ENCODE measurements around the gene DCTN2.
"Not testable (repeated sequence)": the region's sequence is repeated elsewhere in the genome, so short reads cannot be mapped to it uniquely, and the experiment has no call there.

Gene DCTN2

DNA sequence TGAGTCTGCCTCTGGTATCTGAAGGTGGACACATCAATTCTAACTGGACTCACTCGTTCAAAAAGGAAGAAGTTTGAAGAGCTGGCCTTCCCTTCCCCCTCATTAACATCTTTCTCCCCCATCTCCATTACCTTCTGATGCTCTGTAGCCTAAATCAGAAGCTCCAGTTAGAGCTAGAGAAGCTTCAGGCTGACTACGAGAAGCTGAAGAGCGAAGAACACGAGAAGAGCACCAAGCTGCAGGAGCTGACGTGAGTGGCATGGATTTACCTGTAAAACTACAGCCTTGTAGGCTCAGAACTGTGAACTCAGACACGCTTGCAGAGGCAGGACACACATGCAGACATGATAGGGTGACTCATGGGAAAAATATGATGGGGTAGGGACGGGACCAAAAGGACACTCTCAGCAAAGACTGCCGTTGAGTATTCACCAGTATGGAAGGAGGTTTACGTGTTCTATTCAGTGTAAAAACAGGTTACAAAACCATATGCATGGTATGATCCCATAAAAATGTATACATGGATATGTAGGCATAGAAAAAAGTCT lies 29.7 kb upstream of the DCTN2 start:
- no peak for DNase-seq (ENCODE audit: low read depth in 2 of 2)

DNA sequence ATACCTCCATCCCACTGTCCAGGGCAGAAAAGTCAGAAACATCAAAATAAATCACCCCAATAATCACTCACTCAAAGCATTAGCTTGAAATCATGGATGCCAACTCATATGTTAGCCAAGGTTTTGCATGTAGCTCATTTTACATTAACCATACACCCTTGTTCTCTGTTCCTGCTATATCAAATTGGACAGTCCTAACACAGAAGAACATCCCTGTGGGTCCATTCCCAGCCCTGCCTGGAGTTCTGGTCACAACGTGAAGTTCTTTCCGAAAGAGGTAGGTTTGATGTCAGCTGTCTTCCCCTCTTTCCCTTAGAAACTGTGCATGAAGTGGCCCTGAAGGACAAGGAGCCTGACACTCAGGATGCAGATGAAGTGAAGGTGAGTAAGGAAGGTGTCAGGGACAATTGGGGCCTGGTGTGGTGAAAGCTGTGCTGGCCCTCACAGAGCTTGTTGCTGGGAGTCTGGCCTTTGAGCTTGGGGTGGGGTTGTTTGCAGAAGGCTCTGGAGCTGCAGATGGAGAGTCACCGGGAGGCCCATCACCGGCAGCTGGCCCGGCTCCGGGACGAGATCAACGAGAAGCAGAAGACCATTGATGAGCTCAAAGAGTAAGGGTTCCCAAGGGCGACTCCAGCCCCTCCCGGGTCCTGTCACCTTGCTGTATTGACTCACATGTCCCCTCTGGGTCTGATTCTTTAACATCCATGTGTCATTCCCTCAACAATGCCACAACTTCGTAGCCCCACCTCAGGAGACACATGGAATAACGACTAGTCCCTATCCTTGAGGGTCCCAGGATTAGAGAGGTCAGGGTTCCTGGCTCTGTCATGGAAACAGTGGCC lies 29.0 kb upstream of the DCTN2 start:
- DNase-seq (ENCODE audit: low read depth in 2 of 2), result no peak

DNA sequence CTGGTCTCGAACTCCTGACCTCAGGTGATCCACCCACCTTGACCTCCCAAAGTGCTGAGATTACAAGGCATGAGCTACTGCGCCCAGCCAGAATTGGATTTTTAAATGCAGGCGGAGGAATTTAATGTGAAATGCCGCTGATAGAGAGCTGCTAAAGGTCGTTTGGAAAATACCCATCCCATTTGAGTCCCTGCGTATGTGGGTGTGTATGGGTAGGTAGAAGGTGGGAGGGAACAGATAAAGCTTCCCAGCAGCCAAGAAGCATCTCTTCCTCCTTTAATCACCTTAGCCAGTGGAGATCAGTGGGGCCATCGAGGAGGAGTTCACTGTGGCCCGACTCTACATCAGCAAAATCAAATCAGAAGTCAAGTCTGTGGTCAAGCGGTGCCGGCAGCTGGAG lies 27.8 kb upstream of the DCTN2 start:
- DNase-seq (ENCODE audit: low read depth in 2 of 2), result no peak

DNA sequence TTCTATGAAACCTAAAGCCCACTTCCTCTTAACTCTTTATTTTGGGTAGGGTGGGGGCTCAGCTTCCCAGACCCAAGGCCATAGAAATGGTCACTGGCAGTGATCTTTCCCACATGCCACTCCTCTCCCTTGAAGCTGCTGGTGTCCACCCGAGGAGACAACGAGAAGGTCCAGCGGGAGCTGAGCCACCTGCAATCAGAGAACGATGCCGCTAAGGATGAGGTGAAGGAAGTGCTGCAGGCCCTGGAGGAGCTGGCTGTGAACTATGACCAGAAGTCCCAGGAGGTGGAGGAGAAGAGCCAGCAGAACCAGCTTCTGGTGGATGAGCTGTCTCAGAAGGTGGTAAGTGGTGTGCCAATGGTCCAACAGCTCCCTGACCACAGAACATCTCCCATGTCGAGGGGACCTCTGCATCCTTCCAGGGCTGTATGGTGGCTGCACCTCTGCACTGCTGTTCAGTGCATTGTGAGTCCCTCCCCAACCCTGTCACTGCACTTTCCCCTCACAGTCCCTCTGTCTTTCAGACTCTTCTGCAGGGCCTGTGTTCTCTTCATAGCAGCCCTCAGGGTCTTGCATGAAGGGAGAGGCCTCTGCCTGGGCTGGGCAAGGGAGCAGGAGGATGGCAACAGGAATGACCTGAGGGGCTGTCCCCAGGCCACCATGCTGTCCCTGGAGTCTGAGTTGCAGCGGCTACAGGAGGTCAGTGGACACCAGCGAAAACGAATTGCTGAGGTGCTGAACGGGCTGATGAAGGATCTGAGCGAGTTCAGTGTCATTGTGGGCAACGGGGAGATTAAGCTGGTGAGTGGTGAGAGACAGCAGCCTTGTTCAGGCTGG lies 25.2 kb upstream of the DCTN2 start:
- DNase-seq (ENCODE audit: low read depth in 2 of 2), result no peak

DNA sequence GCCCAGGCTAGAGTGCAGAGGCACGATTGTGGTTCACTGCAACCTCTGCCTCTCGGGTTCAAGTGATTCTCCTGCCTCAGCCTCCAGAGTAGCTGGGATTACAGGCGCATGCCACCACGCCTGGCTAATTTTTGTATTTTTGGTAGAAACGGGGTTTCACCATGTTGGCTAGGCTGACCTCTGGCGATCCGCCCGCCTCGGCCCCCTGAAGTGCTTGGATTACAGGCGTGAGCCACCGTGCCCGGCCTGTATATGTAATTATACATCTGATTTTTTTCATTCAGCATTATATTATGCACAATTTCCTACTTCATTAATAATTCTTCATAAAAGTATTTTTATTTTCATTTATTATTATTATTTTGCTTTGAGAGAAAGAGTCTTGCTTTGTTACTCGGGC lies 23.4 kb upstream of the DCTN2 start:
- DNase-seq (ENCODE audit: low read depth in 2 of 2), result not testable (repeated sequence)

DNA sequence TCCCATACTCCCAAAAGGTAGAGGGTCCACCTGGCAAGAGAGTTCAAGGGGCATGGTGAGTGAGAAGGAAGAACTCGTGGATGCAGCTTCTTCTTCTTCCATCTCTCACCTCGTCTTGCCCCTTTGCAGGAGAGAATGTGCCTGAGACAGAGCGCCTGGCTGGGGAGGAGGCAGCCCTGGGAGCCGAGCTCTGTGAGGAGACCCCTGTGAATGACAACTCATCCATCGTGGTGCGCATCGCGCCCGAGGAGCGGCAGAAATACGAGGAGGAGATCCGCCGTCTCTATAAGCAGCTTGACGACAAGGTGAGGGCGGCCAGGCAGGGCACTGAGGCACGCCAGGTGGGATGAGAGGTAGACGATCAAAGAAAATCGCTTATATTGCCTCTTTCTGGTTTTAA lies 22.9 kb upstream of the DCTN2 start:
- DNase-seq (ENCODE audit: low read depth in 2 of 2), result no peak

DNA sequence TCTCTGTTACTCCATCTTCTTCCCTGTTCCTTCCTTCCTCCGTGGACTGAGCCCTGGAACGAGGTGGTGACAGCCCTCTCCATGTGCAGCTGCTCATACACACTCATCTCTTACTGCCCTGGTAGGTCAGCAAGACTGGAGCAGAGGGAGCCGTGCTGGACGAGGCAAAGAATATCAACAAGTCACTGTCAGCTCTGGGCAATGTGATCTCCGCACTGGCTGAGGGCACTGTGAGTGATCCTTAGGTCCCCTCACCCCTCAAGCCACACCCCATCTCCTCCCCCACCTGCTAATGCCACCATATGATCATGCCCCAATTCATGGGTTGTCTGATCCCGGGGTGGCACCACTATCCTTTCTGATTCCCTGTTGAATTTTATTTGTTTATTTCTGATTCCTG lies 21.8 kb upstream of the DCTN2 start:
- DNase-seq (ENCODE audit: low read depth in 2 of 2), result no peak

DNA sequence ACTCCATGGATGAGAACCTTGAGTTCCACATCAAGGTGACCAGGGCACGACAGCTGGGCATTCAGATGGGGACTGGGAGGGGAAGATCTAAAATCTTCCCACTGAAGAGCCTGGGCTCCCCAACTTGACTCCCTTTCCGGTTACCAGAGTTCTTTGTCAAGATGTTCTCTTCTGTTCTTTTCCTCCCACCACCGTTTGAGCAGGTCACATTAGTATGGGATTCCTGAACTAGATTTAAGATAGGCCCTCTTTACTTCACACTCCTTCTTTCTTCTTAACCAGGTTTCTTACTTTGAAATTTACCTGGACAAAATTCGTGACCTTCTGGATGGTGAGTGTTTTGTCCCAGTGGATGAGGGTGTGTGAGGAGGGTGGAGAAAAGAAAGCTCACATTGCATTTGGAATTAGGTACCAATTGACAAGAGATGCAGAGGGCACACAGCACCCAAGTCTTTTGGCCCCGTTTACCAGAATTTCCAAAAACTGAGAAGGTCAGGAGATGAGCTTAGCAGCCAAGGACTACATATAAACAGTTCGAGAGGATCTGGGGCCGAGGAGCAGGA lies 17.3 kb upstream of the DCTN2 start:
- no peak for DNase-seq (ENCODE audit: low read depth in 2 of 2)

DNA sequence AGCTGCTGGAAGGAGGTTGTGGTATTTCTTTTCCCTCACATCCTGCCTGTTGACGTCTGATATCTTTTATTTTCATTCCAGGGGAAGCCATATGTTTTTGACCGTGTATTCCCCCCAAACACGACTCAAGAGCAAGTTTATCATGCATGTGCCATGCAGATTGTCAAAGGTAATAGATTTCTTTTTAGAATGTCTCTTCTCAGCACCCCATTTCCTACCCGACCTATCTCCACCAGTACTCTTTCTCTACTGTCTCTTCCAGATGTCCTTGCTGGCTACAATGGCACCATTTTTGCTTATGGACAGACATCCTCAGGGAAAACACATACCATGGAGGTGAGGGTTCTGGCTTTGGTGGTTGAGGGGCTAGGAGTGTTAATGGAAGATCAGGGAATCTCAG lies 16.4 kb upstream of the DCTN2 start:
- DNase-seq (ENCODE audit: low read depth in 2 of 2), result no peak

DNA sequence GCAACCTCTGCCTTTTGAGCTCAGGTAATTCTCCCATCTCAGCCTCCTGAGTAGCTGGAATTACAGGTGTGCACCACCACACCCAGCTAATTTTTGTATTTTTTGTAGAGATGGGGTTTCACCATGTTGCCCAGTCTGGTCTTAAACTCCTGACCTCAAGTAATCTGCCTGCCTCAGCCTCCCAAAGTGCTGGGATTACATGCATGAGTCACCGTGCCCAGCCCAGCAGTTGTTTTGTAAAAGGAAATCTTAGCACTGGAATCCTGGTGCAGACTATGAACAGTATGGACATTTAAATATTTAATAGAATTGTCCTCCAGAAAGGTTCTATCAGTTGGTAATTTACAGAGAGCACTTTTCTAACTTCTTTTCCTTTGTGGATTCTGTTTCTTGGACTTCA lies 14.1 kb upstream of the DCTN2 start:
- DNase-seq (ENCODE audit: low read depth in 2 of 2), result not testable (repeated sequence)

DNA sequence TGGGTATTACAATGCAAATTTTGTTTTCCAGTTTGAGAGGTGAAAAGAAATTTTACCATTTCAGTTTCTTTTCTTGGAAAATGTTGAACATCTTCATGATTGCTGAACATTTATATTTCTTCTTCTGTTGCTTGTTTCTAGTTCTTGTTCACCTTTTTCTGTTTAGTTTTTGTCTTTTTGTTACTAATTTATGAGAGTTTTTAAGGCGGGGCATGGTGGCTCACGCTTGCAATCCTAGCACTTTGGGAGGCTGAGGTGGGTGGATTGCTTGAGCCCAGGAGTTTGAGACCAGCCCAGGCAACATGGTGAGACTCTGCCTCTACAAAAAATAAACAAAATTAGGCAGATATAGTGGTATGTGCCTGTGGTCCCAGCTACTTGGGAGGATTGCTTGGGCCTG lies 13.5 kb upstream of the DCTN2 start:
- no peak for DNase-seq (ENCODE audit: low read depth in 2 of 2)

DNA sequence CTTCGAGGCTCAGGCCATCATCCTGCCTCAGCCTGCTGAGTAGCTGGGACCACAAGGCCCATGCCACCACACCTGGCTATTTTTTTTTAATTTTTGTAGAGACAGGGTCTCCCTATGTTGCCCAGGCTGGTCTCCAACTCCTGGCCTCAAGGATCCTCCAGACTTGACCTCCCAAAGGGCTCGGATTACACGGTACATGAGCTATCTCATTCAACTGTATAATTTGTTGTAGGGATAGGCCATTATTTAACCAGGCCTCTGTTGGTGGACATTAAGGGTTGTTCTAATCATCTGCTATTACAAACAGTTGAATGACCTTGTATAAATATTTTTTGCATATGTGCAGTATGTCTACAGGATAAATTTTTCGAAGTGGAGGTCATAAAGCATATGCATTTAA lies 11.9 kb upstream of the DCTN2 start:
- no peak for DNase-seq (ENCODE audit: low read depth in 2 of 2)

DNA sequence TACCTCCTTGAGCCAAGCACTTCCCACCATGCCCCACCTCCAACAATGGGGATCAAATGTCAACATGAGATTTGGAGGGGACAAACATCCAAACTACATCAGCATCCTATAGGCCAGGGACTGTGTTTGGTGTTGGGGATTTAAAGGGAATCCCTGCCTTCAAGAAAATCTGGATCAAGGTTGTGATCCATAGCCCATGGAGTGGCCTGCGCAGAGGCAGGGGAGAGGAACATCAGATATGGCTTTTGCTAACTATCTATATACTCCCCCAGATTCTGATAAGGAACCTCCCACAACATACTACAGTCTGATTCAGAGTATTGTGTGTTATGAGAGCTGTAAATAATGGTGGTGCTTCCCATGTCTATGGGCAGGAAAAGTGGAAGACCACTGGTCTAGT lies 7.9 kb upstream of the DCTN2 start:
- DNase-seq (ENCODE audit: low read depth in 2 of 2), result no peak

DNA sequence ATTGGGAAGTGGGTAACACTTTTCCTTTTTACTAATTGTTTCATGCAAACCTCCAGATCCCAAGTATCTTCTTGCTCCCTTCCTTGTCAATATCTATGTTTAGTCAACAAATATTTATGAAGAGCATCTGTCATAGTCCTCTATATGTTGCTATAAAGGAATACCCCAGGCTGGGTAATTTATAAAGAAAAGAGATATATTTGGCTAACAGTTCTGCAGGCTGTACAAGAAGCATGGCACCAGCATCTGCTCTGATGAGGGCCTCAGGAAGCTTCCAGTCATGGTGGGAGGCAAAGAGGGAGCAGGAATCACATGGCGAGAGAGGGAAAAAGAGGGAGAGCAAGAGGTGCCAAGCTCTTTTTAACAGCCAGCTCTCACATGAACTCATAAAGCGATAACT lies 7.5 kb upstream of the DCTN2 start:
- DNase-seq (ENCODE audit: low read depth in 2 of 2), result no peak

DNA sequence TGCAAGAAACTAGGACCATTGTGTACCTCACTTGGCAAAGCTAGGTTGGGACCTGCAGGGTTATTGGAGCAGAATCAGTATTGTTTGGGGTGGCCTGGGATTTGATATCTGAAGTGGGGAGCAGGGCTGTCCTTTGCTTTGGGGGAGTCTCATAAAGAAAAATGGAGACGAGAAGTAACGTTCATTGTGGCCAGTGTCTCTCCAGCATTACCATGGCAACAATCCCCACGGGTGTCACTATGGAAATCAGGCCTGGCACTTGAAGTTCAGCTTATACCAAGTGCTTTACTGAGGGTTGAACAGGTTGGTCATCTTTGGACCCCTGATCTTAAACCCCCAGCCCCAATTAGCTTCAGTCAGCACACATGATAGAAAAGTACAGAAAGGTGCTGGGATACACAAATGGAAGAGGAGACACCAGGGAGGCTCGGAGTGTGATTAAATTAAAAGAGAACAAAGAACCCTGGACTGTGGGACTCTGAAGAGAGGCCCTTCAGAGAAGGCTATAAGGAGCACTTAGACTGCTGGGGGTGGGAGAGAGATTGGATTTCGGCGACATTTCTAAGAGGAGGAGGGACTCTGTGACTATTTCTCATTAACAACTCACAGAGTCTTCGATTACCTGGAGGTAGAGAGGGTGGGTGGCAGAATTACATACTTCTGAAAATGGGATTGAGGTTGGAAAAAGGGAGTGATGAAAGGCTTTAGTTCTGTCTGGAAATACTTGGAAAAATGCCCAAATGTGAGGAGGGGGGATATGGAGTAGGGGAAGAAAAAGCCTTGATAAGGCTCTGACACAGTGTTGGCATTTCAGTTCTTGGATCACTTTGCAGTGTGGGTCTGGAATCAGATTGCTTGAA lies 6.6 kb upstream of the DCTN2 start:
- DNase-seq (ENCODE audit: low read depth in 2 of 2), result no peak

DNA sequence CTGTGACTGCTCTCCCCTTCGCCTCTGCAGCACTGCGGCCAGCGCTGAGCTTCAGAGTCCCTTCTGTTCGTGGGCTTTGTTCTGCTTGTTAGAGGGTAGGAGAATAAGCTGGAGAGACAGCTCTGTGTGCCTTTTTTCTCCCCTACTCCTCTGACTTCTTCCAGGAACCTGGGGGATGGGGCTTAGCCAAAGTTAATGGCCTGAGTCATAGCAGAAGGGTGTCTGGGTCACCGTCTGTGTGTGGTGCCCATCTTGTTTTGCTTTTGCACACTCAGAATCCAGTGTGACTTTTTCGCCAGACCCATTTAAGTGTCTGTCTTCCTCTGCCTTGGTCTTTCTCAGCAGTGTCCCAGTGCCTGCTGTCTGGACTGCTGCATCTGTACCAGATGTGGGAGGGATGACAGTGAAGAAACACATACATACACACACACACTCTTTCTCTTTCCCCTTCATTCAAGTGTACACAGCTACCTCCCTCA lies 5.9 kb upstream of the DCTN2 start:
- no peak for DNase-seq (ENCODE audit: low read depth in 2 of 2)

DNA sequence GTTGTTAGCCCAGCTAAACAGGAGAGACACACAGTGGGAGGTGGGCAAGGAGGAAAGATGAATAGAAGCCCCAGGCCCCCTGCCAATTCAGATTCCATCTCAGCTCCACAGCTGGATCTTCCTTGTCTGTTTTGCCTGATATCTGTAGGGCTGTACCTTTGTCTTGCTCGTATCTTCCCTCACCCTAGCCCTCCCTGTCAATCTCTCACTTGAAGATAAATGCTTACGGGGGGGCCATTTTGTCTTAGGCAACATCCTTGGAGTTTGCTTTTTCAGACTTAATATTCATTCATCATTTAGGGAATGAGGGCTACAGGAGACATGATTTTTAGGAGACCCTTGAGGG lies 5.3 kb upstream of the DCTN2 start:
- no peak for DNase-seq (ENCODE audit: low read depth in 2 of 2)

DNA sequence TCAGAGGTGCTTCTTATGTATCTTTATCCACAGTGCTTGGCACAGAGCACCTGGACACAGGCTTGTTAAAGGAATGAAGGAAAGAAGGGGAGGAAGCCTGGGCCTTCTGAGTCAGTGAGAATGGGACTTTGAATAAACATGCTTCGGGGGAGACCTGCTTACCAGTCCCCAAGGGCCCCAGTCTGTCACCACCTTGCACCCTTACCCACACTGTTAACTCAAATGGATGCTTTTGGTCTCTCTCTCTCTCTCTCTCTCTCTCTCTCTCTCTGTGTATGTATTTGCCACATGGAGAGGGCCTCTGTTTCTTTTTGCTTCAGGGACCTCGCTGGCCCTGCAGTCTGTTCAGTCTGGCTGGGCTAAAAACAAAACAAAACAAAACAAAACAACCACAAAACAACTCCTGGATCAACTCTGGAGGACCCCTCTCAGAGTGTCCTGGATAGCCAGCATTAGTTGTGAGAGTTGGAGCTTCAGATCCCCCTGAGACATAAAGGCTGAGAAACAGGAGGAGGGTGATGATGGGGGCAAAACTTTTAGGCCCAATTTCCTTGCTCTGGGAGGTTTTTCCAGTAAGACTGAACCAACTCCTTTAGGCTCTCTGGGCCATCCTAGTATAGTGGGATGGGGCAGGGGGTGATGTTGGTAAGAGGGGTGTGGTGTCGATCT lies 4.8 kb upstream of the DCTN2 start:
- DNase-seq (ENCODE audit: low read depth in 2 of 2), result no peak

DNA sequence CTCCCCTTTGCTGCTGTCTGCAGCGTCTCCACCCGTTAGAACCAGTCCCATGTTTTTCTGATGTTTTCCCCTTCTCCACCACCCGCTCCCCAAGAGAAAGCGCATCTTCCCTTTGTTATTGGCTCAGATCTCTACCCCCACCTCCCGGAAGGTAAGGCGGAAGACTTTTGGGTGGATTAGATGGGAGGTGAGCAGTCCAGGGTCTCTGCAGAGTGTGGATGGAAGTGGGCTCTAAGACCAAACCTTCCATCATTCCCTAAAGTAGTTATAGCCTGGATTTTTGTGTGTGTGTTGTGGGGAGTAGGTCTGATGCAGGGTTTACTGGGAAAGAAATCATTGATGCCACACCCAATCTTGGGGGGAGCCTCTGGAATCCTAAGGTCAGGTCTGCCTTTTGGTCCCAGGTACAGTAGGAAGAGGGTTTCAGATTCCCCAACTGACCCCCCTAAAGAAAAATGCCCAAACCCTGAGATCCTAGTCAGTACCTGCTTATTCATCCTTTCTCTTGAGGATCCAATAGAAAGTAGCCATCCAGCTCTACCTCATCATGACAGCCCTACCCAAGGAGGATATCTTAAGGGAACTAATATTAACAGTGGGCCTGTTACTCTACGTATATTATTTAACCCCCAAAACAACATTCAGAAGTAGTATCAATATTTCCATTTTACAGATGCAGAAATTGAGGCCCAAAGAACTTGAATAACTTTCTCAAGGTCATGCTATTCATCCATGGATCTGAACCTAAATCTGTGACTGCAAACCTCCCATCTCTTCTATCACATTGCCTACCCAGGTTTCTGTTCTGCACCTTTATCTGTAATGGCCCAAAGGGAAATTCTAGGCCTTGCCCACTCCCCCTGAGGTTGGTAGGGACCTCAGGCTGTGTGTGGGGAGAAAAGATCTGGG lies 3.9 kb upstream of the DCTN2 start:
- DNase-seq (ENCODE audit: low read depth in 2 of 2), result no peak
